Measurements from ENCODE around the gene DOCK4.
"Not testable (repeated sequence)": the region's sequence is repeated elsewhere in the genome, so short reads cannot be mapped to it uniquely, and the experiment has no call there.

The DOCK4 gene, protein sequence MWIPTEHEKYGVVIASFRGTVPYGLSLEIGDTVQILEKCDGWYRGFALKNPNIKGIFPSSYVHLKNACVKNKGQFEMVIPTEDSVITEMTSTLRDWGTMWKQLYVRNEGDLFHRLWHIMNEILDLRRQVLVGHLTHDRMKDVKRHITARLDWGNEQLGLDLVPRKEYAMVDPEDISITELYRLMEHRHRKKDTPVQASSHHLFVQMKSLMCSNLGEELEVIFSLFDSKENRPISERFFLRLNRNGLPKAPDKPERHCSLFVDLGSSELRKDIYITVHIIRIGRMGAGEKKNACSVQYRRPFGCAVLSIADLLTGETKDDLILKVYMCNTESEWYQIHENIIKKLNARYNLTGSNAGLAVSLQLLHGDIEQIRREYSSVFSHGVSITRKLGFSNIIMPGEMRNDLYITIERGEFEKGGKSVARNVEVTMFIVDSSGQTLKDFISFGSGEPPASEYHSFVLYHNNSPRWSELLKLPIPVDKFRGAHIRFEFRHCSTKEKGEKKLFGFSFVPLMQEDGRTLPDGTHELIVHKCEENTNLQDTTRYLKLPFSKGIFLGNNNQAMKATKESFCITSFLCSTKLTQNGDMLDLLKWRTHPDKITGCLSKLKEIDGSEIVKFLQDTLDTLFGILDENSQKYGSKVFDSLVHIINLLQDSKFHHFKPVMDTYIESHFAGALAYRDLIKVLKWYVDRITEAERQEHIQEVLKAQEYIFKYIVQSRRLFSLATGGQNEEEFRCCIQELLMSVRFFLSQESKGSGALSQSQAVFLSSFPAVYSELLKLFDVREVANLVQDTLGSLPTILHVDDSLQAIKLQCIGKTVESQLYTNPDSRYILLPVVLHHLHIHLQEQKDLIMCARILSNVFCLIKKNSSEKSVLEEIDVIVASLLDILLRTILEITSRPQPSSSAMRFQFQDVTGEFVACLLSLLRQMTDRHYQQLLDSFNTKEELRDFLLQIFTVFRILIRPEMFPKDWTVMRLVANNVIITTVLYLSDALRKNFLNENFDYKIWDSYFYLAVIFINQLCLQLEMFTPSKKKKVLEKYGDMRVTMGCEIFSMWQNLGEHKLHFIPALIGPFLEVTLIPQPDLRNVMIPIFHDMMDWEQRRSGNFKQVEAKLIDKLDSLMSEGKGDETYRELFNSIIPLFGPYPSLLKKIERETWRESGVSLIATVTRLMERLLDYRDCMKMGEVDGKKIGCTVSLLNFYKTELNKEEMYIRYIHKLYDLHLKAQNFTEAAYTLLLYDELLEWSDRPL (N-terminal part only)

DNA sequence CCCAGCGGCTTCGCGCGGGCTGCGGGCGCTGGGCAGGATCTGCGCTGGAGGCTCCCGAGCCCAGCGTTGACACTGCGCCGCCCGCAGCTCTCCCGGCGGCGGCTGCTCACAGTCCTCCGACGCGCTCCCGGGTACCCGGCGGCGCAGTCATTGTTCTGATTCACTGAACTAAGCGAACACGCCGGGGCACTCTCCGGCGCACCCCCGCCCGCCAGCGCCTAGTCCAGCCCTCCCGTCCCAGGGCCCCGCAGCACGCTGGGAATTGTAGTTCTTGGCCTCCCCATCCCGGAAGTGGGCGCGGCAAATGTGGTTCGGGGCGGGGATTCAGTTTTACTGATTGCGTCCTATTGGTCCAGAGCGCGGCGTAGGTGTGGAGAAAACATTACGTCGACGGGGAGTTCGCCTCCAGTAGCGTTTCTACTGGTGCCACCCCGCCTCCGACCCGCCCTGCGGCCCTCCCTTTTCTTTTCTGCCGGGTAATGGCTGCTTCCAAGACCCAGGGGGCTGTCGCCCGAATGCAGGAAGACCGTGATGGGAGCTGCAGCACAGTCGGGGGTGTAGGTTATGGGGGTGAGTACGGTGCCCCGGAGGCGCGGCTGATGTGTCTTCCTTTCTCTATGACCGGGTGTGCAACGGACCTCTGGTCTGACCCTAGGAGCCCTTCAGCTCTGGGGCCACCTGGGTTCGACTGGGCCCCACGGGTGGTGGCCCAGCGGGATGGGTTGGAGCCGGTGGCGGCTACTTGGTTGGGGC, at the start of gene DOCK4, which contains the start of gene ZNF277:
DOCK4 (minus strand) TSS at position 162 of the 753 bp plus-strand sequence. CDS start 261 bp downstream, outside the sequence.
ZNF277 (plus strand) TSS at position 458 of the 753 bp plus-strand sequence; CDS start at position 480, 22 bp downstream.
- H3K36me3 ChIP-seq (ENCODE audit: control insufficient read depth, insufficient read depth, low read length): no peaks in the 10 kb centered on the region
- H3K9ac ChIP-seq (ENCODE audit: low read depth, low read length): peak within 1 kb of the TSS; percentile 85
- no peaks in the 10 kb centered on the region for H3K27me3 ChIP-seq (ENCODE audit: control insufficient read depth, insufficient read depth, low read length)
- H3K9me3 ChIP-seq (ENCODE audit: control insufficient read depth, insufficient read depth, low read length): no peaks in the 10 kb centered on the region
- H3K4me1 ChIP-seq (ENCODE audit: control insufficient read depth, insufficient read depth, low read length): peaks cover 13% of the 10 kb centered on the region
- peak within 1 kb of the TSS; percentile 96 for H3K4me3 ChIP-seq (ENCODE audit: low read depth, low read length)
- H3K27ac ChIP-seq (ENCODE audit: low read depth, low read length): peak within 1 kb of the TSS; percentile 79

DNA sequence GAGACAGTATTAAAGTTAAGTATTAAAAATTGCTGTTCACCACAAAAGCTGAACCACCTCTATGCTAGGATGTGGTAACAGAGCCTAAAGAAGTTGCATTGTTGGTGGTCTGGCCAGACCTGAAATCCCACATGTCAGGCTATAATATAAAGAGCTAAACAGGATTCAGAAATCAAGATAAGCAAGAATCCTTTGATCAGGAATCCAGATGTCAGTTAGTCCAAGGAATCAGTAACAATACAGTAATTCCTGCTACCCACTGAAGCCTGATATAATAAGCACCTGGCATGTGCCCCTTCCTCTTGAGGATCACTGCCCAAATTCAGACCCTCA, 49.2 kb upstream of the DOCK4 start:
- no peak overlapping the region for H3K9ac ChIP-seq (ENCODE audit: low read depth, low read length)
- no peaks in the 10 kb centered on the region for H3K36me3 ChIP-seq (ENCODE audit: control insufficient read depth, insufficient read depth, low read length)
- H3K4me3 ChIP-seq (ENCODE audit: low read depth, low read length): no peak overlapping the region
- H3K9me3 ChIP-seq (ENCODE audit: control insufficient read depth, insufficient read depth, low read length): no peaks in the 10 kb centered on the region
- peaks cover 18% of the 10 kb centered on the region for H3K27me3 ChIP-seq (ENCODE audit: control insufficient read depth, insufficient read depth, low read length)
- peaks cover 55% of the 10 kb centered on the region for H3K4me1 ChIP-seq (ENCODE audit: control insufficient read depth, insufficient read depth, low read length)
- no peak overlapping the region for H3K27ac ChIP-seq (ENCODE audit: low read depth, low read length)

DNA sequence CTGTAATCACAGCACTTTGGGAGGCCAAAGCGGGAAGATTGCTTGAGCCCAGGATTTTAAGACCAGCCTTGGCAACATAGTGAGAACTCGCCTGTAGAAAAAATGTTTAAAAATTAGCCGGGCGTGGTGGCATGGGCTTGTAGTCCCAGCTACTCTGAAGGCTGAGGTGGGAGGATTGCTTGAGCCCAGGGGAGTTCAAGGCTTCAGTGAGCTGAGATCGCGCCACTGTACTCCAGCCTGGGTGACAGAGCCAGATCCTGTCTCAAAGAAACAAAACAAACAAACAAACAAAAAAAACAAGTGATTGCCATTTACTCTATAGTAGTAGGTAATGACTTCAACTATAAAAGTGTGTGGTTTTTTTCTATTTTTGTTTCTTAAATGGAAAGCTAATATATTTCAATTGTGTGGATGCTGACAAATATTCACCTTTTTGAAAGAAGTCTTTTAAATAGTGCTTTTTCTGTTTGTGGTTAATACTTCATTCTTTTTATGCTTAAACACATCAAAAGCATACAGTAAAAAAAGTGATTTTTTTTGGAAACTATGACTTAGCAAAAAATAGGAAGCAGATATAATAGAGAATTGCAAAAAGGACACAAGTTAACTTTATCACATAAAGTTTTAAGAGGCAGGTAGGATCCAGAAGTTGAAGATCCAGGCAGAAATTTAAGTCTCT, 48.6 kb upstream of the DOCK4 start:
- peaks cover 55% of the 10 kb centered on the region for H3K4me1 ChIP-seq (ENCODE audit: control insufficient read depth, insufficient read depth, low read length)
- H3K9ac ChIP-seq (ENCODE audit: low read depth, low read length): no peak overlapping the region

DNA sequence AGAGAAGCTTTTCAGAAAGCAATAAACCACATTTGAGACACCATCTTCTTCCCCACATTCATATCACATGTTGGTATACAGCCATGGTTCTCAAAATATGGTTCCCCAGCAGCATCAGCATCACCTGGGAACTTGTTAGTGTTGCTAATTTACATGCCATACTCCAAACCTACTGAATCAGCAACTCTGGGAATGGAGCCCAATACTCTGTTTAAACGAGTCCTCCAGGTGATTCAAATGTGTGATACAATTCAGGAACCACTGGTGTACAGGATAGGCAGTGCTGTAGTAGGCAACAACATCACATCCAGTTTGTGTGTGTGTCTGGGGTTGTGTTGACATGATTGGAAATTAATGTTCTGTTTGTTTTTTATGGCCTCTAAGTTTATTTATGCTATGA, 48.0 kb upstream of the DOCK4 start:
- Histone ChIP-seq H3K27me3 (ENCODE audit: control insufficient read depth, insufficient read depth, low read length) (peaks cover 22% of the 10 kb centered on the region), H3K9ac (ENCODE audit: low read depth, low read length) (no peak overlapping the region), H3K27ac (ENCODE audit: low read depth, low read length) (no peak overlapping the region), H3K4me1 (ENCODE audit: control insufficient read depth, insufficient read depth, low read length) (peaks cover 58% of the 10 kb centered on the region), H3K36me3 (ENCODE audit: control insufficient read depth, insufficient read depth, low read length) (no peaks in the 10 kb centered on the region), H3K9me3 (ENCODE audit: control insufficient read depth, insufficient read depth, low read length) (no peaks in the 10 kb centered on the region), H3K4me3 (ENCODE audit: low read depth, low read length) (no peak overlapping the region)

More for the DNA sequence above, 48.6 kb upstream of the DOCK4 start:
- Histone ChIP-seq H3K9me3 (ENCODE audit: control insufficient read depth, insufficient read depth, low read length) (no peaks in the 10 kb centered on the region), H3K27me3 (ENCODE audit: control insufficient read depth, insufficient read depth, low read length) (peaks cover 18% of the 10 kb centered on the region), H3K27ac (ENCODE audit: low read depth, low read length) (no peak overlapping the region), H3K36me3 (ENCODE audit: control insufficient read depth, insufficient read depth, low read length) (no peaks in the 10 kb centered on the region), H3K4me3 (ENCODE audit: low read depth, low read length) (no peak overlapping the region)

DNA sequence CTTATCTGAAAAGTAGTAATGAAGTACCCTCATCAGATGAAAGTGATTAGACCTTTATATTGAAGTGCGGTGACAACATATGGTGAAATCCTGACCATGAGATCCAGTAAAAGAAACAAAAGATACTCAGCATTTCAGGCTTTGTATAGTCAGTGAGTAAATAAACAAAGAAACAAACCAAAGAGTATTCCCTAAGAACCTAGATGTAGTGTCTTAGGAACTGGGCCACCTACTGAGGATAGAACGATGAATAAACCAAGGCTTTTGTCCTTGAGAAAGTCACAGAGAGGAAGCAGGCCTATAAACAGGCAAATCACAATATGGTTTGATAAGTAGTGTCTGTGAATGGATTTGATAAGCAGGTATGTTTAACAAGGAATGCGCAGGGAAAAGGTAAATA, 46.5 kb upstream of the DOCK4 start:
- Histone ChIP-seq H3K4me3 (ENCODE audit: low read depth, low read length) (no peak overlapping the region), H3K27ac (ENCODE audit: low read depth, low read length) (peak overlapping the region; percentile 46), H3K9ac (ENCODE audit: low read depth, low read length) (no peak overlapping the region), H3K36me3 (ENCODE audit: control insufficient read depth, insufficient read depth, low read length) (no peaks in the 10 kb centered on the region), H3K9me3 (ENCODE audit: control insufficient read depth, insufficient read depth, low read length) (no peaks in the 10 kb centered on the region), H3K4me1 (ENCODE audit: control insufficient read depth, insufficient read depth, low read length) (peaks cover 67% of the 10 kb centered on the region), H3K27me3 (ENCODE audit: control insufficient read depth, insufficient read depth, low read length) (peaks cover 36% of the 10 kb centered on the region)

DNA sequence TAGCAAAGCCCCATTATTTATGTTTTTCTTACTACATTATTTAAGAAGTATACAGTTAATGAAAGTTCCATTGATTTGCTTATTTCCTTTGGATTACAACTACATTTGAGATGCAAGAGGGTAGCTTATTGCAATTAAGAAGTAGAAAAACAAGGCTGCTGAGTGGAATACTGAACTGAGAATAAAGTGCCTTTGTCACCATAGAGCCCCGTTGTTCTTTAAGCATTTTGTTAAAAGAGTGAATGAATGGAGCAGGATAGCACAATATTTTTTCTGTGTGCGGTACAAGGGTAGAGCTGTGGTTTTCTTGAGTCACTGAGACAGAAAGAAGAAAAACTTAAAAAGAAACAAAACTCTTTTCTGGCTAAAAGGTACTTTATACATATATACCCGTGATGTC, 45.9 kb upstream of the DOCK4 start:
- H3K27me3 ChIP-seq (ENCODE audit: control insufficient read depth, insufficient read depth, low read length): peaks cover 36% of the 10 kb centered on the region
- peak overlapping the region; percentile 46 for H3K27ac ChIP-seq (ENCODE audit: low read depth, low read length)
- H3K4me3 ChIP-seq (ENCODE audit: low read depth, low read length): no peak overlapping the region
- no peak overlapping the region for H3K9ac ChIP-seq (ENCODE audit: low read depth, low read length)
- no peaks in the 10 kb centered on the region for H3K9me3 ChIP-seq (ENCODE audit: control insufficient read depth, insufficient read depth, low read length)
- H3K36me3 ChIP-seq (ENCODE audit: control insufficient read depth, insufficient read depth, low read length): no peaks in the 10 kb centered on the region
- peaks cover 67% of the 10 kb centered on the region for H3K4me1 ChIP-seq (ENCODE audit: control insufficient read depth, insufficient read depth, low read length)

DNA sequence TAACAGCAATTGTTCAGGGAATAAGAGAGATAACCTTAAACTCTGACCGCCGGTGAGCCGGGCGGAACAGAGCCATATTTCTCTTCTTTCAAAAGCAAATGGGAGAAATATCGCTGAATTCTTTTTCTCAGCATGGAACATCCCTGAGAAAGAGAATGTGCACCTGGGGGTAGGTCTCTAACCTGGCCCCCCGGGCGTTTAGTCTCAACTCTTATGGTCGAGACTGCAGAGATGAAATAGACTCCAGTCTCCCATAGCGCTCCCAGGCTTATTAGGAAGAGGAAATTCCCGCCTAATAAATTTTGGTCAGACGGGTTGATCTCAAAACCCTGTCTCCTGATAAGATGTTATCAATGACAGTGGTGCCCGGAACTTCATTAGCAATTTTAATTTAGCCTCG, 43.8 kb upstream of the DOCK4 start:
- H3K27ac ChIP-seq (ENCODE audit: low read depth, low read length): peak overlapping the region; percentile 83
- not testable (repeated sequence) for H3K9me3 ChIP-seq (ENCODE audit: control insufficient read depth, insufficient read depth, low read length); H3K36me3 ChIP-seq (ENCODE audit: control insufficient read depth, insufficient read depth, low read length); H3K9ac ChIP-seq (ENCODE audit: low read depth, low read length)
- H3K4me3 ChIP-seq (ENCODE audit: low read depth, low read length): peak overlapping the region; percentile 48; the same call in 1 of the 2 replicates
- peaks cover 58% of the 10 kb centered on the region for H3K4me1 ChIP-seq (ENCODE audit: control insufficient read depth, insufficient read depth, low read length)
- H3K27me3 ChIP-seq (ENCODE audit: control insufficient read depth, insufficient read depth, low read length): peaks cover 39% of the 10 kb centered on the region

DNA sequence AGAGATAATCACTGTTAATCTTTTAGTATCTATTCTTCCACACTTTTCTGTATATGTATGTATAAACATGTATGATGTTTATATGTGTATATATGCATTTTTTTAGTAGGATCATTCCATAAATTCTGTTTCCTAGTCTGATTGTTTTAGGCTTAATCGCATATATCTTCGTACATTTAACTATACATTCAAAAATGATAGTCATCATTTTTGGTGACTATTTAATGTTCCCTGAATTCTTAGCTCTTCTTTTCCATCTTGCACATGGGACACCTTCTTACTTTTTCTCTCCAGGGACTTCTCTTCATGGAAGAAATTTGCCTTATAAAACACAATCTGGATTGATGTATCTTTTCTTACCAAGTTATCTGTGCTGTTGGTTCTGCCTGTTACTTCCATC, 42.4 kb upstream of the DOCK4 start:
- Histone ChIP-seq H3K27me3 (ENCODE audit: control insufficient read depth, insufficient read depth, low read length) (peaks cover 39% of the 10 kb centered on the region), H3K27ac (ENCODE audit: low read depth, low read length) (no peak overlapping the region), H3K9me3 (ENCODE audit: control insufficient read depth, insufficient read depth, low read length) (no peaks in the 10 kb centered on the region), H3K9ac (ENCODE audit: low read depth, low read length) (no peak overlapping the region), H3K4me1 (ENCODE audit: control insufficient read depth, insufficient read depth, low read length) (peaks cover 44% of the 10 kb centered on the region), H3K4me3 (ENCODE audit: low read depth, low read length) (no peak overlapping the region), H3K36me3 (ENCODE audit: control insufficient read depth, insufficient read depth, low read length) (no peaks in the 10 kb centered on the region)

DNA sequence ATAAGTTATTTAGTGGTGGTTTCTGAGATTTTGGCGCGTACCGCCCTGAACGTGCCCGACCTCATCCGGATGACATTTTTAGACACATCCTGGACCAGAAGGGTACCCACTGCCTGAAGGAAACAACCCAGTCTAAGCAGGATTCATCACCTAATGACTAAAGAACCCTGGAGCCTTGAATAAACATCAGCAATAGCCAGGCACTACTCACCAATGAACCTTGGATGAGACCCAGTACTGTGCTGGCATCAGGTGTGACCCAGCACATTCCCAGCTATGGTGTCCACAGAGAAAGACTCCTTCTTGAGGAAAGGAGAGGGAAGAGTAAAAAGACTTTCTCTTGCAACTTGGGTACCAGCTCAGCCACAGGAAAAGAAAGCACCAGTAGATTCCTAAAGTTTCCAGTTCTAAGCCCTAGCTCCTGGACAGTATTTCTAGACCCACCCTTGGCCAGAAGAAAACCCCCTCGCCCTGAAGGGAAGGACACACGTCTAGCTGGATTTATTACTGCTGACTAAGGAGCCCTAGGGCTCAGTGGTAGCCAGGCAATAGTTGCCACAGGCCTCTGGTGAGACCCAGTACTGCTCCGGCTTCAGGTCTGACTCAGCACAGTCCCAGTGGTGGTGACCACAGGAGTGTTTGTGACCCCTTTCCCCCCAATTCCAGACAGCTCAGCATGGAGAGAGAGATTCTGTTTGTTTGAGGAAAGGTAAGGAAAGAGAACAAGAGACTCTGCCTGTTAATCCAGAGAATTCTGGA, 32.8 kb upstream of the DOCK4 start:
- no peak overlapping the region for H3K27ac ChIP-seq (ENCODE audit: low read depth, low read length)
- H3K4me3 ChIP-seq (ENCODE audit: low read depth, low read length): no peak overlapping the region
- H3K36me3 ChIP-seq (ENCODE audit: control insufficient read depth, insufficient read depth, low read length): no peaks in the 10 kb centered on the region
- no peaks in the 10 kb centered on the region for H3K4me1 ChIP-seq (ENCODE audit: control insufficient read depth, insufficient read depth, low read length)
- no peaks in the 10 kb centered on the region for H3K9me3 ChIP-seq (ENCODE audit: control insufficient read depth, insufficient read depth, low read length)
- H3K9ac ChIP-seq (ENCODE audit: low read depth, low read length): no peak overlapping the region
- no peaks in the 10 kb centered on the region for H3K27me3 ChIP-seq (ENCODE audit: control insufficient read depth, insufficient read depth, low read length)
